Measurements from ENCODE around the gene FCN2.

- no peak for TF ChIP-seq CTCF (IDR thresholded peaks at IDR 0.05; ENCODE audit: poor library complexity)
- no peak for TF ChIP-seq EZH2phosphoT487 (IDR thresholded peaks at IDR 0.05; ENCODE audit: low read depth, severe bottlenecking, unreplicated experiment)
These were observed 37.1 kb downstream of the FCN2 start, which contains the start of gene FCN1 for GRCh38 chr9:134917431-134918373.

All from hepatocyte (in vitro differentiated cells).